ENCODE data around the gene MMEL1.

Gene MMEL1

GRCh38 chr1:2610036-2610959 lies 22.5 kb downstream of the MMEL1 start:
- H3K4me3 ChIP-seq (ENCODE audit: extremely low read depth, insufficient read depth, low read length, poor library complexity, severe bottlenecking), result no peak overlapping the region
- WGBS, 2 experiments (ENCODE audit: insufficient coverage in 2 of 2), result 86 to 92% methylated on average over 18 of the region's 21 CpGs

DNA sequence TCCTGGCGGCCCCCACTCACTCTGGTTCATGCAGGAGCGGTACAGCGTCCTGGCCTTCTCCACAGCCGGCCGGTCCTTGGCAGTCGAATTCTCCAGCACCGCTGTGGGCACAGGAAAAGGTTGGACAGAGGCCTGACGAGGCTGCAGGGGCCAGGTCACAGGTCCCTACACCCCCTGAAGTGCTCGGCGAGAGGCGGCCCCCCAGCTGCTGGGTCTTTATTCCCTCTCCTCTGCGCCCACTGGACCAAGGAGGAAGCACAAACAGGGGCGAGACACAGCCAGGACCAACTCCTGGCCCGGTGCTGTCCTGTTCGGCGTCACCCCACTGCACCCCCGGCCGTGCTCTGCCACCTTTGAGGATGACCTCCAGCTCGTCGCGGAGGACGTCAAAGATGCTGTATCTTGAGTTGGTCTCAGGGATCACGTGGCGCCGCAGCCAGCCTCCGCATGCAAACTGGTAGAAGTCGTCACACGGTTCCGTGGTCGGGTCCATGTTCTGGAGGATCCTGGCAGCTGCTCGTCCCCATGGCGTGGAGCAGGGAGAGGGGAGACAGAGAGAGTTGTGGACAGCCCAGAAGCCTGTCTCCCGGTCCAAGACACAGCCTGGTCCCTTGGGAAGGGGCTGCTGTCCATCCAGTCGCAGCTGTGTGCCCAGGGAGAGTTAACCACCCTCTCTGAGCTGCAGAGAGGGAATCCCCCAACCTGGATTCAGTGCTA lies 23.3 kb downstream of the MMEL1 start:
- Histone ChIP-seq H3K9me3 (ENCODE audit: control insufficient read depth, low read length) (no peaks in the 10 kb centered on the region), H3K27ac (ENCODE audit: low read depth, low read length, severe bottlenecking) (no peak overlapping the region), H3K4me3 (ENCODE audit: extremely low read depth, insufficient read depth, low read length, poor library complexity, severe bottlenecking) (no peak overlapping the region), H3K4me1 (ENCODE audit: control insufficient read depth, insufficient read depth, low read length, poor library complexity, severe bottlenecking) (no peaks in the 10 kb centered on the region), H3K36me3 (ENCODE audit: control insufficient read depth, insufficient read depth, low read length) (no peaks in the 10 kb centered on the region)
- WGBS, 2 experiments (ENCODE audit: insufficient coverage in 2 of 2), result 90% methylated on average over 31 to 34 of the region's 34 CpGs

More at GRCh38 chr1:2610036-2610959, 22.5 kb downstream of the MMEL1 start:
- Histone ChIP-seq H3K36me3 (ENCODE audit: control insufficient read depth, insufficient read depth, low read length) (no peaks in the 10 kb centered on the region), H3K9me3 (ENCODE audit: control insufficient read depth, low read length) (no peaks in the 10 kb centered on the region), H3K4me1 (ENCODE audit: control insufficient read depth, insufficient read depth, low read length, poor library complexity, severe bottlenecking) (no peaks in the 10 kb centered on the region), H3K27ac (ENCODE audit: low read depth, low read length, severe bottlenecking) (no peak overlapping the region)

DNA sequence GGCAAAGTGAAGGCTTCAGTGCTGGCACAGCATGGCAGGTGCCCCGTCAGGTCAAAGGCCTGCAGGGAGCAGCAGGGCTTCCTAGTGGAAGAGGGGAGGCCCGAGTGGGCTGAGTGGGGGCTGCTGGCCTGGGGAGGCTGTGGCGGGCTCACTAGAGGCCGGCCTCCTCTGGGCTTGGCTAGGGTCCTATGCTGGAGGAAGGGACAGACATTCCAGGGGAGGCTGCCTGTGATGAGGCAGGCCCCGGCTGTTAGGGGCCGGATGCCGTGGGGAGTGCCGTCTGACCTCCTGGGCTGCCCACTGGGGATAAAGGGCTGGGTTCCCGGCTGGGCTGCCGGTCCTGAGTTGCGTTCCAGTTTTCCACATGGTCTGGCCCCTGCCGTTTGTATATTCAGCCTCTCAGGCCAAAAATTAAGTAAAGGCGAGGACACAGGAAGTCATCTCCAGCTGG lies 25.1 kb downstream of the MMEL1 start:
- Histone ChIP-seq H3K4me1 (ENCODE audit: control insufficient read depth, insufficient read depth, low read length, poor library complexity, severe bottlenecking) (no peaks in the 10 kb centered on the region), H3K27ac (ENCODE audit: low read depth, low read length, severe bottlenecking) (no peak overlapping the region), H3K4me3 (ENCODE audit: extremely low read depth, insufficient read depth, low read length, poor library complexity, severe bottlenecking) (no peak overlapping the region), H3K9me3 (ENCODE audit: control insufficient read depth, low read length) (no peaks in the 10 kb centered on the region), H3K36me3 (ENCODE audit: control insufficient read depth, insufficient read depth, low read length) (no peaks in the 10 kb centered on the region)
- WGBS, 2 experiments (ENCODE audit: insufficient coverage in 2 of 2), result 83 to 93% methylated on average over 10 to 11 of the region's 13 CpGs

- no peak overlapping the region for H3K4me3 ChIP-seq (ENCODE audit: extremely low read depth, insufficient read depth, low read length, poor library complexity, severe bottlenecking)
- 88 to 91% methylated on average over 32 to 33 of the region's 36 CpGs for WGBS, 2 experiments (ENCODE audit: insufficient coverage in 2 of 2)
- H3K27ac ChIP-seq (ENCODE audit: low read depth, low read length, severe bottlenecking), result no peak overlapping the region
- H3K36me3 ChIP-seq (ENCODE audit: control insufficient read depth, insufficient read depth, low read length), result no peaks in the 10 kb centered on the region
- no peaks in the 10 kb centered on the region for H3K4me1 ChIP-seq (ENCODE audit: control insufficient read depth, insufficient read depth, low read length, poor library complexity, severe bottlenecking)
- no peaks in the 10 kb centered on the region for H3K9me3 ChIP-seq (ENCODE audit: control insufficient read depth, low read length)
Measured at GRCh38 chr1:2606881-2607621, 25.8 kb downstream of the MMEL1 start.

GRCh38 chr1:2606396-2606880 lies 26.4 kb downstream of the MMEL1 start:
- H3K4me3 ChIP-seq (ENCODE audit: extremely low read depth, insufficient read depth, low read length, poor library complexity, severe bottlenecking), result no peak overlapping the region
- H3K4me1 ChIP-seq (ENCODE audit: control insufficient read depth, insufficient read depth, low read length, poor library complexity, severe bottlenecking), result no peaks in the 10 kb centered on the region
- 78 to 83% methylated on average over 6 to 7 of the region's 15 CpGs for WGBS, 2 experiments (ENCODE audit: insufficient coverage in 2 of 2)
- H3K27ac ChIP-seq (ENCODE audit: low read depth, low read length, severe bottlenecking), result no peak overlapping the region
- no peaks in the 10 kb centered on the region for H3K9me3 ChIP-seq (ENCODE audit: control insufficient read depth, low read length)
- H3K36me3 ChIP-seq (ENCODE audit: control insufficient read depth, insufficient read depth, low read length), result no peaks in the 10 kb centered on the region

DNA sequence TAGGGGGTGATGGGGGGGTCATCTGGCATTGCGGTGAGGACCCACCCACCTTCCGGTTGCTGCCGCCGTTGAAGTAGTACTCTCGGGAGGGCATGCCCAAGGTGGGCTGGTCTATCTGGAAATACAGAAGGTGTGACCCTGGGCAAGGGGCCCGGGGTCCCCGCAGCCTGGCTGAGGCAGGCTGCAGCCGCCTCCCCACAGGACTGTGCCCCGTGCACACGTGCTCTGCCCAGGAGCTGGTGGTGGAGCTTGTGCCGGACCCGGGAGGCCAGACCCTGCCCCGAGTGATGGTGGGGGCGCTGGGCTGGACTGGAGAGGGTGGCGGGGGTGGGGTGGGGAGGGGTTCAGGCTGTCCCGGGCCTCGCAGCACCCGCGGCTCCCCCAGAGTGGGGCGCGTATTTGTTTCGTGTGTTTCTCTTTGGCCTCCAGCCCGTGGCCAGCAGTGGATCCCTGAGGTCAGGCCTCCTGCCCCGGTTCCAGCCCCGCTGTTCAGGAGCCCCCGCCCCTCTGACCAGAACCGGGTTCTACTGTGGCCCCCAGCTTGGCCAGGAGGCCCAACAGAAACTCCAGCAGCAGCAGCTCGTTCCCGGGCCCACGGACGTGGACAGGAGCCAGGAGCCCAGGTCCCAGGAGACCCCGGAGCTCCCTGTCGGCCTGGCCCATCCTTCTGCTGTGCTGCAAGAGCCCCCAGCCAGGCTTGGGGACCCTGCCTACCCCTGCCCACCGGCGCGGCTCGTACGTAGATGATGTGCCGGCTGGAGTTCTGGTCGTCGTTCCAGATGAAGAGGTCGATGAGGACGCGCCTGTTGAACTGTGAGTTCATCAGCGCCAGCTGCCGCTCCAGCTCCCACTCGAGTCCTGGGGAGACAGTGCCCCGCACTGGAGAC lies 27.1 kb downstream of the MMEL1 start:
- no peaks in the 10 kb centered on the region for H3K9me3 ChIP-seq (ENCODE audit: control insufficient read depth, low read length)
- WGBS, 2 experiments (ENCODE audit: insufficient coverage in 2 of 2), result 92 to 94% methylated on average over 39 to 43 of the region's 48 CpGs
- no peaks in the 10 kb centered on the region for H3K4me1 ChIP-seq (ENCODE audit: control insufficient read depth, insufficient read depth, low read length, poor library complexity, severe bottlenecking)
- H3K27ac ChIP-seq (ENCODE audit: low read depth, low read length, severe bottlenecking), result no peak overlapping the region
- no peak overlapping the region for H3K4me3 ChIP-seq (ENCODE audit: extremely low read depth, insufficient read depth, low read length, poor library complexity, severe bottlenecking)
- H3K36me3 ChIP-seq (ENCODE audit: control insufficient read depth, insufficient read depth, low read length), result no peaks in the 10 kb centered on the region

DNA sequence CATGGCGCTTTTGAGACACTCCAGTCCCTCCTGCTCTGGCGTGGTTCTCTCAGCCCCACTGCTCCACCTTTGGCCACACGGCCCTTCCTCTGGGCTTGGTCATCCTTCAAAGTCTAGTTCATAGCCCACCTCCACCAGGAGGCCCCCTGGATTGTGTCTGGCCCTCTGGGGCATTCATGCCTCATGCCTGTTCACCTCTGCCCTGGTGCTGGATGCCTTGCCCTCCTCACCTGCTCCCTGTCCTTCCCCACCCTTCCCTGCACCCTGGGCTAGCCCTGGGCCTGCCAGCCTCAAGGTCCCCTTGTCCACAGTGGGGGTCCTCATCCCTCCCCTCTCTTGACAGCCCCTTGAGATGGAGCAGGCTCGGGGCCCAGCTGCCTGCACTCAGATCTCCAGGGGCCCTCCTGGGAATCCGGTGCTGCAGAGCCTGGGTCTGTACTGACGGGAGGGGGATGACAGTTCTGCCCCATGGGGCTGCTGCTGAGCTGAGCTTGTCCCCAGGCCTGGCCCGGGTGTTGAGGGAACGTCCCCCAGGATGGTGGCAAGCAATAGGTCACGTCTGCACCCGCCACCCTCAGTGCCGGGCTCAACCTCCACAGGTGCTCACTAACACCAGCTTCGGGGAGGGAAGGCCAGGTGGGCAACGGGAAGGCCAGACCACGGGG lies 27.8 kb downstream of the MMEL1 start:
- 84 to 89% methylated on average over 13 to 14 of the region's 14 CpGs for WGBS, 2 experiments (ENCODE audit: insufficient coverage in 2 of 2)
- H3K4me3 ChIP-seq (ENCODE audit: extremely low read depth, insufficient read depth, low read length, poor library complexity, severe bottlenecking), result no peak overlapping the region
- no peaks in the 10 kb centered on the region for H3K9me3 ChIP-seq (ENCODE audit: control insufficient read depth, low read length)
- H3K27ac ChIP-seq (ENCODE audit: low read depth, low read length, severe bottlenecking), result no peak overlapping the region
- H3K36me3 ChIP-seq (ENCODE audit: control insufficient read depth, insufficient read depth, low read length), result no peaks in the 10 kb centered on the region
- H3K4me1 ChIP-seq (ENCODE audit: control insufficient read depth, insufficient read depth, low read length, poor library complexity, severe bottlenecking), result no peaks in the 10 kb centered on the region

DNA sequence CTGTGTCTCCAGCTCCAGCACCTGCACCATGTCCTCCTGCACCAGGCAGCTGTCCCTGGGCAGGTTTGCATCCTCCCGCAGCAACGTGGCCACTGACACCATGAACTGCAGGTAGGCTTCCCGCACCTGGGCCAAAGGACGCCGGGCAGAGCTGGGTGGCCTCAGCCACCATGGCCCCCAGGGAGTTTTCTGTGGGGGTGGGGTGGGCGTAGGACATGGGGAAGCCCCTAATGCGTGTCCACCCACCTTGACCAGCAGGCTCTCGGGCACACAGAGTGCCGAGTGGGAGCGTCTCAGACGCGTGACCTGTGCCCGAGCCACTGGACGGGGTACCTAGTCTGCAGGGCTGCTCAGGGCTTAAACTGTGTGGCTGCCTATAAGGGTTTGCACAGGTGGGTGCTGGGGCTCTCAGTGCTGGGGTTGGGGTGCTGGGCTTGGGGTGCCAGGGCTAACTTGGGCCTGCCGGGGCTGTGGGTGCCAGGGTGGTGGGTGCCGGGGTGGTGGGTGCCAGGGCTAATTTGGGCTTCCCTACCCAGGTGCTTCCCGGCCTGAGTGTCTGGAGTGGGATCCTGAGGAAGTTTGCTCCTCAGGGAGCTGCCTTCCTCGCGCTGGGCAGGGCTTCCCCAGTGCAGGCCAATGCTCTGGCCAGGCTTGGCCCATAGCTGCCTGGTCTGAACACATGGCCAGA lies 28.5 kb downstream of the MMEL1 start:
- H3K4me3 ChIP-seq (ENCODE audit: extremely low read depth, insufficient read depth, low read length, poor library complexity, severe bottlenecking), result no peak overlapping the region
- WGBS, 2 experiments (ENCODE audit: insufficient coverage in 2 of 2), result 92 to 94% methylated on average over 15 of the region's 19 CpGs
- H3K27ac ChIP-seq (ENCODE audit: low read depth, low read length, severe bottlenecking), result no peak overlapping the region
- H3K9me3 ChIP-seq (ENCODE audit: control insufficient read depth, low read length), result no peaks in the 10 kb centered on the region
- no peaks in the 10 kb centered on the region for H3K4me1 ChIP-seq (ENCODE audit: control insufficient read depth, insufficient read depth, low read length, poor library complexity, severe bottlenecking)
- H3K36me3 ChIP-seq (ENCODE audit: control insufficient read depth, insufficient read depth, low read length), result no peaks in the 10 kb centered on the region

DNA sequence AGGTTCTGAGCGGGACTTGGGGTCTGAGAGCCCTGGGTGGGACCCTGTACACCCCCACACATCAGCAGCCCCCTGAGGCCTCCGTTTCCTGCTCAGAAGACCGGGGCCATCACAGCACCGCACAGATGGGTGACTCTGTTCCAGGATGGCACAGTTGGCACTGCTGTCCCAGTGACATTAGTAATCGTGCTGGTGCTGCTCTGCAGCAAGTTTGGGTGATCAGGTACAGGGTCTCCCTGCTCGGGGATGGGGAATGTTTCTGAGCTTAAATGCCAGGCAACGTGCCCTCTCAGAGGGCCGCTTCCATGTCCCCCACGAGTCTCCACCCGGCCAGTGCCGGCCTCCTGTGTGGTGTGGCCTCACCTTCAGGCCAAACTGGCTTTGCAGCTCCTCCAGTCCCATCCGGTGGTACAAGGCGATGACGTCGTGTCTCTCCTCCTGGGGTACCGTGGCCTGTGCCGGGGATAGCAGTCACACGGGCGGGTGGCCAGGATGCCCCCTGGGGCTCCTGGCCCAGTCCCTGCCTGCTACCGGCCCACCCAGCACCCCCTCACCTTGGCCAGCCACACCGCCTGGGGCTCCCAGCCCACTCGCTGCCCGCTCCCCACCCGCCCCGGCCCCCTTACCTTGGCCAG lies 29.2 kb downstream of the MMEL1 start:
- H3K36me3 ChIP-seq (ENCODE audit: control insufficient read depth, insufficient read depth, low read length), result no peaks in the 10 kb centered on the region
- H3K4me3 ChIP-seq (ENCODE audit: extremely low read depth, insufficient read depth, low read length, poor library complexity, severe bottlenecking), result no peak overlapping the region
- H3K9me3 ChIP-seq (ENCODE audit: control insufficient read depth, low read length), result no peaks in the 10 kb centered on the region
- H3K27ac ChIP-seq (ENCODE audit: low read depth, low read length, severe bottlenecking), result no peak overlapping the region
- no peaks in the 10 kb centered on the region for H3K4me1 ChIP-seq (ENCODE audit: control insufficient read depth, insufficient read depth, low read length, poor library complexity, severe bottlenecking)
- WGBS, 2 experiments (ENCODE audit: insufficient coverage in 2 of 2), result 89 to 92% methylated on average over 19 to 25 of the region's 25 CpGs
